B cell (primary cell): ENCODE results near the gene LHPP. TPM values are rescaled to one million over a fixed set of nuclear protein-coding genes. Genes with fewer than 3 reads are reported as not detected.

ENCODE experiments used
- ATAC-seq: fragments of 200-7000 bp; cut with Tn5 transposase; one replicate; pipeline ENCODE4 v1.10.0; 2021; ENCODE audit warnings: low read depth, mild to moderate bottlenecking, moderate number of reproducible peaks, moderate library complexity
- CTCF ChIA-PET: fragments of 350-600 bp; sonication (Branson Sonifier 250); formaldehyde crosslinking; loops from one replicate; lab custom pipeline; 2021; ENCODE audit warnings: antibody characterized with exemption, inconsistent platforms; lab: Charles Lee
- POLR2A ChIA-PET: fragments of 350-600 bp; sonication (Branson Sonifier 250); formaldehyde crosslinking; loops from one replicate; lab custom pipeline; 2021; ENCODE audit warnings: antibody characterized with exemption; lab: Charles Lee
- DNase-seq: peaks from one replicate; pipeline ENCODE4 v3.0.0; 2013
- H2AFZ ChIP-seq: 2 replicates; pipeline ENCODE4 v1.6.1; 2012; ENCODE audit warnings: mild to moderate bottlenecking, low read depth, low read length; ENCODE audit not compliant: insufficient read depth, poor library complexity, severe bottlenecking
- H3K27ac ChIP-seq, 2 donors: 1 replicate in 1 of 2; 2 replicates in 1 of 2; pipeline ENCODE4 v1.5.1; 2012 to 2013; ENCODE audit warnings: low read length in 2 of 2, mild to moderate bottlenecking in 2 of 2, moderate library complexity in 1 of 2
- H3K27me3 ChIP-seq, 4 experiments: fragments of 200-600 bp in 1 of 4; sonication (generic) in 1 of 4; replicated peaks in 1 of 4; 1 replicate in 2 of 4; 2 replicates in 2 of 4; pipeline versions ENCODE4 v1.6.1 to v1.7.0; 2013 to 2016; ENCODE audit warnings: low read length in 3 of 4, mild to moderate bottlenecking in 2 of 4, mixed read lengths in 1 of 4, moderate library complexity in 1 of 4; ENCODE audit not compliant: insufficient read depth in 4 of 4, control insufficient read depth in 3 of 4; ENCODE audit errors: control extremely low read depth in 1 of 4
- H3K36me3 ChIP-seq, 2 experiments: replicated peaks in 1 of 2; 1 replicate in 1 of 2; 2 replicates in 1 of 2; pipeline versions ENCODE4 v1.6.1 to v1.7.1; 2013; ENCODE audit warnings: low read length in 1 of 2; ENCODE audit not compliant: insufficient read depth in 2 of 2, control insufficient read depth in 1 of 2; ENCODE audit errors: control extremely low read depth in 1 of 2, extremely low read depth in 1 of 2
- H3K4me1 ChIP-seq, 2 donors: fragments of 200-600 bp in 1 of 2; sonication (generic) in 1 of 2; 1 replicate in 1 of 2; 2 replicates in 1 of 2; pipeline versions ENCODE4 v1.5.1 to v1.6.1; 2013 to 2017; ENCODE audit warnings: low read length in 2 of 2; ENCODE audit not compliant: control insufficient read depth in 2 of 2, insufficient read depth in 2 of 2
- H3K4me2 ChIP-seq: replicated peaks from 2 replicates; pipeline ENCODE3; 2012; ENCODE audit warnings: mild to moderate bottlenecking, low read depth, low read length; ENCODE audit not compliant: poor library complexity, severe bottlenecking
- H3K4me3 ChIP-seq, 5 experiments: fragments of 200-600 bp in 1 of 5; sonication (generic) in 1 of 5; 1 replicate in 3 of 5; 2 replicates in 2 of 5; pipeline versions ENCODE4 v1.5.1 to v1.7.0; 2011 to 2016; ENCODE audit warnings: low read length in 4 of 5, mild to moderate bottlenecking in 4 of 5, low read depth in 2 of 5, control low read depth in 1 of 5, moderate library complexity in 1 of 5; ENCODE audit not compliant: insufficient read depth in 1 of 5; ENCODE audit errors: control extremely low read depth in 1 of 5, extremely low read depth in 1 of 5
- H3K79me2 ChIP-seq: fragments of 200-600 bp; sonication (generic); one replicate; pipeline ENCODE4 v1.6.0; 2016; ENCODE audit warnings: low read length; ENCODE audit not compliant: control insufficient read depth, insufficient read depth
- H3K9ac ChIP-seq: fragments of 200-600 bp; sonication (generic); 2 replicates; pipeline ENCODE4 v1.6.1; 2017; ENCODE audit warnings: mild to moderate bottlenecking, low read length, moderate library complexity
- H3K9me3 ChIP-seq, 3 donors: one replicate each; pipeline versions ENCODE4 v1.6.1 to v1.7.1; 2013; ENCODE audit warnings: low read length in 2 of 3; ENCODE audit not compliant: control insufficient read depth in 2 of 3, insufficient read depth in 1 of 3; ENCODE audit errors: control extremely low read depth in 1 of 3
- H4K20me1 ChIP-seq: 2 replicates; pipeline ENCODE4 v1.6.0; 2012; ENCODE audit warnings: mild to moderate bottlenecking, low read length; ENCODE audit not compliant: insufficient read depth, control insufficient read depth, poor library complexity, severe bottlenecking
- H3K27ac Mint-ChIP-seq: one replicate; pipeline ENCODE4 v1.8.0; 2021; ENCODE audit warnings: mixed read lengths
- H3K27me3 Mint-ChIP-seq: one replicate; pipeline ENCODE4 v1.8.0; 2021; ENCODE audit warnings: mixed read lengths
- H3K4me1 Mint-ChIP-seq: one replicate; pipeline ENCODE4 v1.8.0; 2021; ENCODE audit warnings: mixed read lengths
- H3K4me3 Mint-ChIP-seq: one replicate; pipeline ENCODE4 v1.8.0; 2021; ENCODE audit warnings: mixed read lengths
- H3K9me3 Mint-ChIP-seq: one replicate; pipeline ENCODE4 v1.8.0; 2022; ENCODE audit warnings: mixed read lengths; ENCODE audit not compliant: insufficient read depth
- EZH2 ChIP-seq: IDR thresholded peaks from 2 replicates; pipeline ENCODE4 v1.6.1; 2012; ENCODE audit warnings: borderline replicate concordance, low read depth, mild to moderate bottlenecking, moderate library complexity, low read length; ENCODE audit not compliant: insufficient read depth, poor library complexity, severe bottlenecking
- WGBS: methylation state at CpG from one replicate; pipeline ENCODE4 v1.1.5; 2013; ENCODE audit warnings: missing lambda C conversion rate; ENCODE audit not compliant: insufficient coverage; 5-methylcytosine and 5-hydroxymethylcytosine counted together
- intact Hi-C: fragments of 100-400 bp; cut with micrococcal nuclease; formaldehyde crosslinking; loops from one replicate; pipeline ENCODE4 v1.10.0; 2022
- polyA plus RNA-seq: library from polyadenylated mRNA; depleted of rRNA; stranded (reverse); fragments of >200 nt; gene quantifications from 2 replicates; pipeline ENCODE4 v1.2.3, GENCODE V29; 2012
- total RNA-seq, 2 donors: library from RNA; stranded (reverse); fragments of 120-200 nt in 1 of 2; gene quantifications; 1 replicate in 1 of 2; 2 replicates in 1 of 2; pipeline versions ENCODE4 v1.2.3 to v1.2.4, GENCODE V29; 2013 to 2022
- TF ChIP-seq, protein P1 (sequence below): fragments of 200-600 bp; IDR thresholded peaks from one replicate; pipeline ENCODE4 v1.8.0; 2022; ENCODE audit warnings: antibody characterized with exemption, mild to moderate bottlenecking

The LHPP gene
- total and polyA plus RNA-seq, 2 donors (not counting 1 experiment from before 2014, with no cell fraction given), result 60.2 to 83.5 TPM

DNA sequence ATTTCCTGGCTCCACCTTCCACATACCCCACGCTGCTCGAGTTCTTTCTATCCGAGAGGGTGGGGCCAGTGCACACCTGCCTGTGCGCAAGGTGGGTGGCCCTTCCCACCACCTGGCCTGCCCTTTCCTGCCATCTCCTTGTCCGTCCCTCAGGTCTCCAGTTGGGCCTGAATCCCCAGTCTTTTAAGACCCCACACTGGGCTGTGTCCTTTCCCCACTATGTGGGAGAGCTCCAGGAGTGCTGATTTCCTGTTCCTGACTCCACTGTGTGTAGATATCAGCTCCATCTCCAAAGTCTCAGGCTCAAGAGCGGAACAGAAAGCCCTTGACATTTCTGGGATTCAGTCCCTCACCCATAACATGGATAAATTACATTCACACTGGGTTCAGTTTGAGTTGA, 20.1 kb downstream of the LHPP start:
- ChIA-PET CTCF (interaction anchor here (0.7 kb wide), 1 partner anchor 19 kb away, joined by 5 read pairs; no protein-coding TSS in a partner anchor), POLR2A (no interaction called here)
- H3K9me3 ChIP-seq, result peaks cover 0 to 4% (median under 1%) of the 10 kb centered on the region in 3 donors
- H3K27ac ChIP-seq, result no peak overlapping the region
- DNase-seq, result no peak
- Mint-ChIP-seq H3K9me3 (no peaks in the 10 kb centered on the region), H3K27me3 (no peaks in the 10 kb centered on the region), H3K4me3 (no peak overlapping the region), H3K4me1 (no peaks in the 10 kb centered on the region), H3K27ac (no peak overlapping the region)
- H3K4me1 ChIP-seq, result no peaks in the 10 kb centered on the region
- H3K4me2 ChIP-seq, result no peak overlapping the region
- intact Hi-C loops, result no loop called here
- no peak overlapping the region for H3K4me3 ChIP-seq
- H3K79me2 ChIP-seq, result no peaks in the 10 kb centered on the region
- no peaks in the 10 kb centered on the region for H3K36me3 ChIP-seq
- H4K20me1 ChIP-seq, result no peaks in the 10 kb centered on the region
- WGBS, result 89% methylated on average over 4 of the region's 6 CpGs
- no peak overlapping the region for H3K9ac ChIP-seq
- H2AFZ ChIP-seq, result no peak overlapping the region
- ATAC-seq, result no peak
- TF ChIP-seq EZH2, result no peak
- TF ChIP-seq, protein P1, sequence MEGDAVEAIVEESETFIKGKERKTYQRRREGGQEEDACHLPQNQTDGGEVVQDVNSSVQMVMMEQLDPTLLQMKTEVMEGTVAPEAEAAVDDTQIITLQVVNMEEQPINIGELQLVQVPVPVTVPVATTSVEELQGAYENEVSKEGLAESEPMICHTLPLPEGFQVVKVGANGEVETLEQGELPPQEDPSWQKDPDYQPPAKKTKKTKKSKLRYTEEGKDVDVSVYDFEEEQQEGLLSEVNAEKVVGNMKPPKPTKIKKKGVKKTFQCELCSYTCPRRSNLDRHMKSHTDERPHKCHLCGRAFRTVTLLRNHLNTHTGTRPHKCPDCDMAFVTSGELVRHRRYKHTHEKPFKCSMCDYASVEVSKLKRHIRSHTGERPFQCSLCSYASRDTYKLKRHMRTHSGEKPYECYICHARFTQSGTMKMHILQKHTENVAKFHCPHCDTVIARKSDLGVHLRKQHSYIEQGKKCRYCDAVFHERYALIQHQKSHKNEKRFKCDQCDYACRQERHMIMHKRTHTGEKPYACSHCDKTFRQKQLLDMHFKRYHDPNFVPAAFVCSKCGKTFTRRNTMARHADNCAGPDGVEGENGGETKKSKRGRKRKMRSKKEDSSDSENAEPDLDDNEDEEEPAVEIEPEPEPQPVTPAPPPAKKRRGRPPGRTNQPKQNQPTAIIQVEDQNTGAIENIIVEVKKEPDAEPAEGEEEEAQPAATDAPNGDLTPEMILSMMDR, result no peak
- no peaks in the 10 kb centered on the region for H3K27me3 ChIP-seq

DNA sequence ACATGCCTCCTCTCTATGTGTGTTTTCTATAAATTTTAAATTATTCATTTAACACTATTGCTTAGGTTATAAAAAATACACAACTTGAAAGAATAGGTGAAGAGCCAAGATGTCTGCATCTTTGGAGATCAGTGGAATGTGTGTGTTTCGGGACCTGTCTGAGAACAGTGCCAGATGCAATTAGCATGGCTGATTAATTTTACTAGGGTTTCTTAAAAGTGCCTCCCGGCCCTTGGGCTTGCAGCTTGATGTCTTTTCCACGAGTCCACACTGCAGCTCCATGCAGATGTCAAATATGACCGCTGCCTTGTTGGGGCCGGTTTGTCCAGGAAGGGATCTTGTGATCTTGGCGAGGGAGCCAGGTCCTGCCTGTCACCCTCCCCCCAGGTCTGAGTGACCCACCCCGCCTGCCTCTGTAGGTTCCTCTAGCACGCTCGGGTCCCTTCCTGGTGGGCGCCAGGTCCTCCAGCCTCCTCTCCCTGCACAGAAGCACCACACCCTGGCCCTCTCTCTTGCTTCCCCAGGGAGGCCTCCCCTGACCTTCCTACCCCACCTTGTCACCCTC, 20.7 kb downstream of the LHPP start:
- no peaks in the 10 kb centered on the region for H3K79me2 ChIP-seq
- H3K27ac ChIP-seq, result no peak overlapping the region
- Mint-ChIP-seq H3K4me3 (no peak overlapping the region), H3K9me3 (no peaks in the 10 kb centered on the region), H3K27me3 (no peaks in the 10 kb centered on the region), H3K27ac (no peak overlapping the region), H3K4me1 (no peaks in the 10 kb centered on the region)
- H3K4me2 ChIP-seq, result no peak overlapping the region
- no peak for TF ChIP-seq EZH2
- TF ChIP-seq, protein P1, result no peak
- ATAC-seq (no peak), DNase-seq (no peak)
- intact Hi-C loops, result no loop called here
- no peaks in the 10 kb centered on the region for H3K4me1 ChIP-seq
- H3K36me3 ChIP-seq, result no peaks in the 10 kb centered on the region
- no peaks in the 10 kb centered on the region for H4K20me1 ChIP-seq
- WGBS, result 91% methylated on average over 9 of the region's 10 CpGs
- ChIA-PET CTCF (no interaction called here), POLR2A (no interaction called here)
- no peak overlapping the region for H3K4me3 ChIP-seq
- H3K9me3 ChIP-seq, result peaks cover 0 to 7% (median 6%) of the 10 kb centered on the region in 3 donors
- H2AFZ ChIP-seq, result no peak overlapping the region
- no peaks in the 10 kb centered on the region for H3K27me3 ChIP-seq
- no peak overlapping the region for H3K9ac ChIP-seq
